ENCODE data around the gene JAZF1.

JAZF1 gene

DNA sequence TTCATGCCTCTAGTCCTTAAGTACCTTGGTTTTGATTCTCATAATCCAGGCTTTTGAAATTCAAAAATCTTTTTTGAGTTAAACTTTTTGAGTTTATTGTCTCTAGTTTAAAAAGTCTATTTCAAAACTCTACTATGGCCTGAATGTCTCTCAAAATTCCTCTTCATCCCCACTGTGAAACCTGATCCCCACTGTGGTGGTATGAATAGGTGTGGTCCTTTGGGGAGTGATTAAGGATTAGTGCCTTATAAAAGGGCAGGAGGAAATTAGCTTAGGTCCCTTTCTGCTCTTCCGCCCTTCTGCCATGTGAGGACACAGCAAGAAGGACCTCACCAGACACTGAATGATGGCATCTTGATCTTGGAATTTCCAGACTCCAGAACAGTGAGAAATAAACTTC, 44.1 kb upstream of the JAZF1 start:
- Histone ChIP-seq H3K36me3 (ENCODE audit: control insufficient read depth, insufficient read depth, low read length) (no peaks in the 10 kb centered on the region), H3K9ac (no peak overlapping the region), H3K4me3 (ENCODE audit: low read depth, low read length) (no peak overlapping the region), H3K4me1 (no peaks in the 10 kb centered on the region), H3K27me3 (ENCODE audit: control insufficient read depth, insufficient read depth, low read length) (no peaks in the 10 kb centered on the region), H3K9me3 (ENCODE audit: control insufficient read depth, low read length) (no peaks in the 10 kb centered on the region), H3K4me2 (ENCODE audit: low read length) (no peak overlapping the region), H2AFZ (no peak overlapping the region), H3K79me2 (no peaks in the 10 kb centered on the region), H3K27ac (no peak overlapping the region)
- TF ChIP-seq, protein P1, sequence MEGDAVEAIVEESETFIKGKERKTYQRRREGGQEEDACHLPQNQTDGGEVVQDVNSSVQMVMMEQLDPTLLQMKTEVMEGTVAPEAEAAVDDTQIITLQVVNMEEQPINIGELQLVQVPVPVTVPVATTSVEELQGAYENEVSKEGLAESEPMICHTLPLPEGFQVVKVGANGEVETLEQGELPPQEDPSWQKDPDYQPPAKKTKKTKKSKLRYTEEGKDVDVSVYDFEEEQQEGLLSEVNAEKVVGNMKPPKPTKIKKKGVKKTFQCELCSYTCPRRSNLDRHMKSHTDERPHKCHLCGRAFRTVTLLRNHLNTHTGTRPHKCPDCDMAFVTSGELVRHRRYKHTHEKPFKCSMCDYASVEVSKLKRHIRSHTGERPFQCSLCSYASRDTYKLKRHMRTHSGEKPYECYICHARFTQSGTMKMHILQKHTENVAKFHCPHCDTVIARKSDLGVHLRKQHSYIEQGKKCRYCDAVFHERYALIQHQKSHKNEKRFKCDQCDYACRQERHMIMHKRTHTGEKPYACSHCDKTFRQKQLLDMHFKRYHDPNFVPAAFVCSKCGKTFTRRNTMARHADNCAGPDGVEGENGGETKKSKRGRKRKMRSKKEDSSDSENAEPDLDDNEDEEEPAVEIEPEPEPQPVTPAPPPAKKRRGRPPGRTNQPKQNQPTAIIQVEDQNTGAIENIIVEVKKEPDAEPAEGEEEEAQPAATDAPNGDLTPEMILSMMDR (IDR thresholded peaks at IDR 0.05), result no peak

DNA sequence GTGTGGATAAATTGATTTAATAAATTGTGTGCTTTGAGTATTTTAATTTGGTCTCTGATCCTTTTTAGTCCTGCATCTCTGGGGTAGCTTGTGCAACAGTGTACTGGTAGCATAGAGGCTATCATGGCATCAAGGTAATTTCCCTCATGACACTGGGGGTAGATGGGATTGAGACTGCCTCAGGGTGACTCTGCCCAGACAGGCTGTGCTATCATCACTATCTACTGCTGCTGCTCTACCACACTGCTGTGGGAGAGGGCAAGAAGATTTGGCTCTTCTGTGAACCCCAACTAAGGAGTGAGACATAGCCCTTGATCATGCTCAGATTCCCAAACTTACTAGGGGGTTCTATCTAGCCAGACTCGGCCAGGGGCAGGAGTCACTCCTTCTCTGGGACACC, 43.6 kb upstream of the JAZF1 start:
- Histone ChIP-seq H3K4me3 (ENCODE audit: low read depth, low read length) (no peak overlapping the region), H3K27ac (no peak overlapping the region), H3K36me3 (ENCODE audit: control insufficient read depth, insufficient read depth, low read length) (no peaks in the 10 kb centered on the region), H3K4me2 (ENCODE audit: low read length) (no peak overlapping the region), H3K9me3 (ENCODE audit: control insufficient read depth, low read length) (no peaks in the 10 kb centered on the region), H2AFZ (no peak overlapping the region), H3K4me1 (no peaks in the 10 kb centered on the region), H3K9ac (no peak overlapping the region), H3K27me3 (ENCODE audit: control insufficient read depth, insufficient read depth, low read length) (no peaks in the 10 kb centered on the region), H3K79me2 (no peaks in the 10 kb centered on the region)
- TF ChIP-seq, protein P1 (IDR thresholded peaks at IDR 0.05), result no peak

DNA sequence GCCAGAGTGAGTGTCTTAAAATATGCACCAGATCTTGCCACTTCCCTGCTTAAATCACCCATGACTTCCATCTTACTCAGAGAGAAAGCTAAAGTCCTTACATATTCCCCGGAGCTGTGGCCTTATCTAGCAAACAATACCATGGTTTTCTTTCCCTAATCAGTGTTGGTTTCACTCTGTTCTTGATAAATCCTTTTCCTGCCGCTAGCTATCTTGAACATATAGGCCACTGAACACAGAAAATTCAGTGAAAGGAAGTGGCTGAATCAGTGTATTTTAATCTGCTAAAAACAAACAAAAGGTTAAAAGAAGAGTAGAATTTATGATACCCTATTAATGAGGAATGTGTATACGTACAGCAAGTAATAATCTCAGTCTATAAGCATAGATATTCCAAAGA, 42.0 kb upstream of the JAZF1 start:
- H3K27ac ChIP-seq, result no peak overlapping the region
- no peak overlapping the region for H3K9ac ChIP-seq
- no peak overlapping the region for H3K4me2 ChIP-seq (ENCODE audit: low read length)
- H2AFZ ChIP-seq, result no peak overlapping the region
- no peaks in the 10 kb centered on the region for H3K36me3 ChIP-seq (ENCODE audit: control insufficient read depth, insufficient read depth, low read length)
- no peaks in the 10 kb centered on the region for H3K79me2 ChIP-seq
- no peak overlapping the region for H3K4me3 ChIP-seq (ENCODE audit: low read depth, low read length)
- H3K27me3 ChIP-seq (ENCODE audit: control insufficient read depth, insufficient read depth, low read length), result no peaks in the 10 kb centered on the region
- H3K4me1 ChIP-seq, result no peaks in the 10 kb centered on the region
- no peaks in the 10 kb centered on the region for H3K9me3 ChIP-seq (ENCODE audit: control insufficient read depth, low read length)
- TF ChIP-seq, protein P1 (IDR thresholded peaks at IDR 0.05), result no peak

DNA sequence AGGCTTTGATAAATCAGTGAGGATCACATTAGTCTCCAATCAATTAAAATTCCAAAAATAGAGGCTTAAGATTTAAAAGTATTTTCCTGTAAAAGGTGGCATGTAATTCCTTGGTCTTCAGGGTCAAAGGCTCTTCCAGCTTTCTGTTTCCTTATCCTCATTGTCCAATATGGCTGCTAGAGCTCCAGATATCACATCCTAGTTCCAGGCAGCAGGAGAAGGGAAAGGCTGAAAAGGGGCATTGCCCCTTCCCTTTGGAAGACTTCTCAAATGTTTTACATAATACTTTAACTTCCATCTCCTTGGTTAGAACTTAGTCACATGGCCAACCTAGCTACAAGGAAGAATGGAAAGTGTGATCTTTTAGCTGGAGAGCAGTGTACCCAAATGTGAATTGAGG, 39.2 kb upstream of the JAZF1 start:
- Histone ChIP-seq H3K27me3 (ENCODE audit: control insufficient read depth, insufficient read depth, low read length) (no peaks in the 10 kb centered on the region), H3K9me3 (ENCODE audit: control insufficient read depth, low read length) (no peaks in the 10 kb centered on the region), H2AFZ (no peak overlapping the region), H3K9ac (no peak overlapping the region), H3K4me3 (ENCODE audit: low read depth, low read length) (no peak overlapping the region), H3K79me2 (no peaks in the 10 kb centered on the region), H3K36me3 (ENCODE audit: control insufficient read depth, insufficient read depth, low read length) (no peaks in the 10 kb centered on the region), H3K4me1 (no peaks in the 10 kb centered on the region), H3K27ac (no peak overlapping the region), H3K4me2 (ENCODE audit: low read length) (no peak overlapping the region)
- TF ChIP-seq, protein P1 (IDR thresholded peaks at IDR 0.05), result no peak

DNA sequence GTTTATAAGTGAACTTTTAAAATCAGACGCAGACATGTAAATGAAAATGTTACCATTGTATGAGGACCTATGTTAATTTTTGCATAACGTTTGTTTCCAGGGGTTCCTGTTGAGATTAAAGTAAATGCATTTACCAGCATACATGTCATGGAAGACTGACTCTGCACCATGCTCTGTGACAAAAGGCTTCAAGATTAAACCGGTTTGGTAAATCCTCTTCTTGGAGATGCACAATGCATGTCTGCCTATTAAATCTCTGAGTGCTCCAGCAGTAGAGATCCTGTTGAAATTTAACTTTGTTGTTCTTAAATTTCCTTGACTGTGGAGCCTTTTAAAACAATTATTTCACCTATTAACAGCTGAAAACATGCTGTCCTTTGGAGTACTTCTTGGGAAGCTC, 36.5 kb upstream of the JAZF1 start:
- H3K79me2 ChIP-seq, result no peaks in the 10 kb centered on the region
- H3K27me3 ChIP-seq (ENCODE audit: control insufficient read depth, insufficient read depth, low read length), result no peaks in the 10 kb centered on the region
- no peak overlapping the region for H2AFZ ChIP-seq
- H3K4me2 ChIP-seq (ENCODE audit: low read length), result no peak overlapping the region
- H3K4me3 ChIP-seq (ENCODE audit: low read depth, low read length), result no peak overlapping the region
- no peaks in the 10 kb centered on the region for H3K9me3 ChIP-seq (ENCODE audit: control insufficient read depth, low read length)
- no peak overlapping the region for H3K27ac ChIP-seq
- H3K9ac ChIP-seq, result no peak overlapping the region
- no peaks in the 10 kb centered on the region for H3K4me1 ChIP-seq
- H3K36me3 ChIP-seq (ENCODE audit: control insufficient read depth, insufficient read depth, low read length), result no peaks in the 10 kb centered on the region
- TF ChIP-seq, protein P1 (IDR thresholded peaks at IDR 0.05), result no peak

Measured in parathyroid adenoma (tissue), 2 donors.